ENCODE results near the gene DLK1.

The DLK1 gene

DNA sequence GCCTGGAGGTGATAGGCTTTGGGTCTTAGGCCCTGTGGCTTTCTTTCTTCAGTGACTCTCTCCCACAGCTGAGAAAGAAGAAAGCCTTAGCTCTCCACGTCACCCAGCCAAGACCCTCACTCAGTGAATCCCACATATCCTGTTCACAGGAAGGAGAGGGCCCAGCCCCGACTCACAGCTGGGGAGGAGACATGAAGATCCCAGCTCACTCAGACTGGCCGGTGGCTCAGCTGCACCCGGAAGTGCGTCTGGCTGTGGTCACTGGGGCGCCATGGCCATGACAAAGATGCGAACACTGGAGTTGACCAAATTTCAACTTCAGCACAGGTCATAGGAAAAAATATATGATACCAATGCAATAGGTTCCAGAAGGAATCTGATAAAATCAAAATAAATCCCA, 14.2 kb downstream of the DLK1 start:
- in situ Hi-C loops (cut with MboI; ENCODE audit: low pct_unique_long_range_greater_than_20kb, low sequenced_read_pairs, unreplicated experiment) = no loop called here

DNA sequence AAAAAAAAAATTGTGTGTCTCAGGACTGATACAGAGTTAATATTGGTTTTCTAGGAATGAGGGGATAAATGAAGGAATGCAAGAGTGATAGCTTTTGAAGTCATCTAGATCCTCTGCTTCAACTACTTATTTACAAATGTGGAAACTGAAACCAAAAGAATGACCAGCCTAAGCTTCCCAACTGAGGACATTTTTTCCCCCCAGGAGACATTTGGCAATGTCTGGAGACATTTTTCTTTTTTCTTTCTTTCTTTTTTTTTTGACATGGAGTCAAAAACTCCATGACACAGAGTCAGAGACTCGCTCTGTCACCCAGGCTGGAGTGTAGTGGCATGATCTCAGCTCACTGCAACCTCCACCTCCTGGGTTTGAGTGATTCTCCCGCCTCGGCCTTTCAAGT, 15.3 kb downstream of the DLK1 start:
- in situ Hi-C loops (cut with MboI; ENCODE audit: low pct_unique_long_range_greater_than_20kb, low sequenced_read_pairs, unreplicated experiment) = no loop called here
- DNase-seq (ENCODE audit: low spot score) = no peak
- TF ChIP-seq, protein P1, sequence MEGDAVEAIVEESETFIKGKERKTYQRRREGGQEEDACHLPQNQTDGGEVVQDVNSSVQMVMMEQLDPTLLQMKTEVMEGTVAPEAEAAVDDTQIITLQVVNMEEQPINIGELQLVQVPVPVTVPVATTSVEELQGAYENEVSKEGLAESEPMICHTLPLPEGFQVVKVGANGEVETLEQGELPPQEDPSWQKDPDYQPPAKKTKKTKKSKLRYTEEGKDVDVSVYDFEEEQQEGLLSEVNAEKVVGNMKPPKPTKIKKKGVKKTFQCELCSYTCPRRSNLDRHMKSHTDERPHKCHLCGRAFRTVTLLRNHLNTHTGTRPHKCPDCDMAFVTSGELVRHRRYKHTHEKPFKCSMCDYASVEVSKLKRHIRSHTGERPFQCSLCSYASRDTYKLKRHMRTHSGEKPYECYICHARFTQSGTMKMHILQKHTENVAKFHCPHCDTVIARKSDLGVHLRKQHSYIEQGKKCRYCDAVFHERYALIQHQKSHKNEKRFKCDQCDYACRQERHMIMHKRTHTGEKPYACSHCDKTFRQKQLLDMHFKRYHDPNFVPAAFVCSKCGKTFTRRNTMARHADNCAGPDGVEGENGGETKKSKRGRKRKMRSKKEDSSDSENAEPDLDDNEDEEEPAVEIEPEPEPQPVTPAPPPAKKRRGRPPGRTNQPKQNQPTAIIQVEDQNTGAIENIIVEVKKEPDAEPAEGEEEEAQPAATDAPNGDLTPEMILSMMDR (IDR thresholded peaks at IDR 0.05; ENCODE audit: extremely low read depth, insufficient read depth, missing control alignments) = no peak

More for the DNA sequence above, 14.2 kb downstream of the DLK1 start:
- no peak for DNase-seq (ENCODE audit: low spot score)
- TF ChIP-seq, protein P1 (IDR thresholded peaks at IDR 0.05; ENCODE audit: extremely low read depth, insufficient read depth, missing control alignments) = no peak

DNA sequence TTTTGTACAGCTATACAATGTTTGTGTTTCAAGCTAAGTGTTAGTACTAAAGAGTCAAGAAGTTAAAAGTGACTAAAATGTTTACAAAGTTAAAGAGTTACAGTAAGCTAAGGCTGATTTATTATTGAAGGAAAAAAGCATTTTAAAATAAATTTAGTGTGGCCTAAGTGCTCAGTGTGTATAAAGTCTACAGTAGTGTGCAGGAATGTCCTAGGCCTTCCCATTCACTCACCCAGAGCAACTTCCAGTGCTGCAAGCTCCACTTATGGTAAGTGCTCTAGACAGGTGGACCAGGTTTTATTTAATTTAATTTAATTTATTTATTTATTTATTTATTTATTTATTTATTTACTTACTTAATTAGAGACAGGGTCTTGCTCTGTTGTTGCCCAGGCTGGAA, 19.6 kb downstream of the DLK1 start:
- TF ChIP-seq, protein P1 (IDR thresholded peaks at IDR 0.05; ENCODE audit: extremely low read depth, insufficient read depth, missing control alignments) = no peak
- no peak for DNase-seq (ENCODE audit: low spot score)
- in situ Hi-C loops (cut with MboI; ENCODE audit: low pct_unique_long_range_greater_than_20kb, low sequenced_read_pairs, unreplicated experiment) = no loop called here

GRCh38 chr14:100747021-100747586, 20.4 kb downstream of the DLK1 start:
- TF ChIP-seq, protein P1 (IDR thresholded peaks at IDR 0.05; ENCODE audit: extremely low read depth, insufficient read depth, missing control alignments) = no peak
- in situ Hi-C loops (cut with MboI; ENCODE audit: low pct_unique_long_range_greater_than_20kb, low sequenced_read_pairs, unreplicated experiment) = no loop called here
- DNase-seq (ENCODE audit: low spot score) = no peak

- TF ChIP-seq, protein P1 (IDR thresholded peaks at IDR 0.05; ENCODE audit: extremely low read depth, insufficient read depth, missing control alignments) = no peak
- in situ Hi-C loops (cut with MboI; ENCODE audit: low pct_unique_long_range_greater_than_20kb, low sequenced_read_pairs, unreplicated experiment) = no loop called here
- no peak for DNase-seq (ENCODE audit: low spot score)
Observed at GRCh38 chr14:100747736-100748135, 21.0 kb downstream of the DLK1 start.

GRCh38 chr14:100748403-100748802, 21.7 kb downstream of the DLK1 start:
- TF ChIP-seq, protein P1 (IDR thresholded peaks at IDR 0.05; ENCODE audit: extremely low read depth, insufficient read depth, missing control alignments) = no peak
- no peak for DNase-seq (ENCODE audit: low spot score)
- in situ Hi-C loops (cut with MboI; ENCODE audit: low pct_unique_long_range_greater_than_20kb, low sequenced_read_pairs, unreplicated experiment) = no loop called here

All from GM13977 (cell line).